ENCODE data around the gene SLC39A11. TPM values are rescaled to one million over a fixed set of nuclear protein-coding genes. Genes with fewer than 3 reads are reported as not detected.
"Not testable (repeated sequence)": the region's sequence is repeated elsewhere in the genome, so short reads cannot be mapped to it uniquely, and the experiment has no call there.

The SLC39A11 gene
- polyA plus RNA-seq, 3 donors = 16.6 to 27.9 (median 26.6) TPM

DNA sequence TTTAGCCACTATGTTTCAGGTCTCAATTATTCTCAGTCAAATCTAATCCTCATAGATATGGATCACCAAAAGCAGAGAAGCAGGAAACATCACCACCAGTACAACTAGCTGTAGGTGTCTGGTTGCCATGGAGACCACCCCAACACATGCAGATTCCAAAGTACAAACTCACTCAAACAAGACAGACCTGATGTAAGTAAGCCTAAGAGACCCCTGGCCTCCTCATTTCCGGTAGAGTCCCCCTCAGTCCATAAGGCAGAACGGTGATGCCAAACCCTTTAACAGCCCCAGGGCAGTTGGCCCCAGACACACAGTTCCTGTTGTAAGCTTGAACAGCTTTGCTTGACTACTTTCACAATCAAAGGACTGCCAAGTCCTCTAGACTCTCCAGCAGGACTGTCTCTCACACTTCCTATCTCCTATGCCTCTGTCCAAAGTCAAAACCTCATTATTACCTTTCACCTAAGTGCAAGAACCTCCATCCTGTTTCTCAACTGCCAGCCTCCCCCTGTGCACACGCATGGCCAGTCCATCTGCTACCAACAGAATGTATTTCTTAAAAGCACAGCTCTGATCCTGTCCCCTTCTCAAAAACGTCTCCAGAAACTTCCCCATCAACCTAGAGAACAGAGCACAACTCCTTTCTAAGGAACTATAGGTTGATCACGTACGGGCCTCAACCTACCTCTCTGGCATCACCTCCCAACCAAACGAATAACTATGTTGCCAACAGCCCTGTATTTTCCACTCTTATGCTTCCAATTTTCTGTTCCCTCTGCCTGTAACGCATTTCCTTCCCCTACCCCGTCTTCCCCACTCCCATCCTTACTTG, 23.9 kb downstream of the SLC39A11 start:
- peak overlapping the region in 1 of 2 donors; percentile 63 for H3K27ac ChIP-seq (ENCODE audit: low read depth in 1 of 2, low read length in 2 of 2)
- WGBS (ENCODE audit: insufficient coverage) = 52% methylated on average over 9 of the region's 9 CpGs
- TF ChIP-seq, protein P1, sequence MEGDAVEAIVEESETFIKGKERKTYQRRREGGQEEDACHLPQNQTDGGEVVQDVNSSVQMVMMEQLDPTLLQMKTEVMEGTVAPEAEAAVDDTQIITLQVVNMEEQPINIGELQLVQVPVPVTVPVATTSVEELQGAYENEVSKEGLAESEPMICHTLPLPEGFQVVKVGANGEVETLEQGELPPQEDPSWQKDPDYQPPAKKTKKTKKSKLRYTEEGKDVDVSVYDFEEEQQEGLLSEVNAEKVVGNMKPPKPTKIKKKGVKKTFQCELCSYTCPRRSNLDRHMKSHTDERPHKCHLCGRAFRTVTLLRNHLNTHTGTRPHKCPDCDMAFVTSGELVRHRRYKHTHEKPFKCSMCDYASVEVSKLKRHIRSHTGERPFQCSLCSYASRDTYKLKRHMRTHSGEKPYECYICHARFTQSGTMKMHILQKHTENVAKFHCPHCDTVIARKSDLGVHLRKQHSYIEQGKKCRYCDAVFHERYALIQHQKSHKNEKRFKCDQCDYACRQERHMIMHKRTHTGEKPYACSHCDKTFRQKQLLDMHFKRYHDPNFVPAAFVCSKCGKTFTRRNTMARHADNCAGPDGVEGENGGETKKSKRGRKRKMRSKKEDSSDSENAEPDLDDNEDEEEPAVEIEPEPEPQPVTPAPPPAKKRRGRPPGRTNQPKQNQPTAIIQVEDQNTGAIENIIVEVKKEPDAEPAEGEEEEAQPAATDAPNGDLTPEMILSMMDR (IDR thresholded peaks at IDR 0.05) = no peak
- H3K4me2 ChIP-seq (replicated peaks; ENCODE audit: extremely low read depth, low read length, poor library complexity, severe bottlenecking) = peak overlapping the region; percentile 20
- peaks cover 4 to 62% of the 10 kb centered on the region in 2 donors for H3K36me3 ChIP-seq (replicated peaks in 1 of 2; ENCODE audit: control insufficient read depth in 1 of 2, insufficient read depth in 2 of 2, low read length in 2 of 2)
- intact Hi-C loops (cut with micrococcal nuclease) = no loop called here
- H3K27ac Mint-ChIP-seq = peak overlapping the region; percentile 1 to 86 (median 78)
- H3K79me2 ChIP-seq (ENCODE audit: insufficient read depth, low read length) = peaks cover 89% of the 10 kb centered on the region
- H3K9ac ChIP-seq (ENCODE audit: insufficient read depth, low read length, poor library complexity, severe bottlenecking) = no peak overlapping the region
- no peak overlapping the region for H2AFZ ChIP-seq (ENCODE audit: insufficient read depth, low read depth, low read length, poor library complexity, severe bottlenecking)
- H3K4me1 ChIP-seq (ENCODE audit: control insufficient read depth in 1 of 2, insufficient read depth in 2 of 2, low read length in 2 of 2) = peaks cover 49 to 50% of the 10 kb centered on the region in 2 donors
- H4K20me1 ChIP-seq (ENCODE audit: insufficient read depth, low read length) = peaks cover 36% of the 10 kb centered on the region
- no peaks in the 10 kb centered on the region for H3K9me3 Mint-ChIP-seq
- H3K36me3 Mint-ChIP-seq = peaks cover 42 to 64% of the 10 kb centered on the region in 2 donors
- peak overlapping the region in 1 of 2 donors; percentile 32 for H3K4me3 Mint-ChIP-seq
- H3K27me3 ChIP-seq (ENCODE audit: control insufficient read depth in 2 of 2, insufficient read depth in 2 of 2, low read length in 2 of 2) = no peaks in the 10 kb centered on the region
- H3K9me3 ChIP-seq (replicated peaks in 1 of 2; ENCODE audit: control insufficient read depth in 1 of 2, insufficient read depth in 1 of 2, low read length in 2 of 2) = no peaks in the 10 kb centered on the region
- peaks cover 82% of the 10 kb centered on the region for H3K4me1 Mint-ChIP-seq
- DNase-seq = peak in 1 of 3 donors; percentile 24
- H3K4me3 ChIP-seq (replicated peaks in 1 of 3; ENCODE audit: low read depth in 2 of 3, low read length in 3 of 3) = no peak overlapping the region
- peaks cover 0 to 4% (median 0%) of the 10 kb centered on the region in 3 donors for H3K27me3 Mint-ChIP-seq (ENCODE audit: low read depth in 3 of 3)

DNA sequence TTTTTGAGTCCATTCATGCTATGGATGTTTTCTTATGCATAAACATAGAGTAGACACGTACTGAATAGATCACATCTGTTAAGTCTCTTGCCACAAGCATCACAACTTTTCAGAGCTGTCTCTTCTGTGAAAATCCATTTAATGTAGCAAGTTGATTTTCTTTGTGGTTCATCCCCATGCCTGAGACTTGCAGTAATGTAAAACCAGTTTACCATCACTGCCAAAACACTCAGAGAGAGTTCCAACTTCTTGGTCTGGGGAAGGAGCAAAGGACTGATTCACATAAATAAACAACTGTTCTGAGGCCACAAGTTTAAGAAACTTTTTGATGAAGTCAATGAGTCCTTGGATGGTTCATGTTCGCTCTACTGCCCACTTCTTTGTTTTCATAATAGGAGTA, 24.8 kb downstream of the SLC39A11 start:
- H3K27ac ChIP-seq (ENCODE audit: low read depth in 1 of 2, low read length in 2 of 2) = peak overlapping the region in 1 of 2 donors; percentile 63
- Mint-ChIP-seq H3K36me3 (peaks cover 38 to 57% of the 10 kb centered on the region in 2 donors), H3K4me1 (peaks cover 84% of the 10 kb centered on the region), H3K27ac (peak overlapping the region in 1 of 7 donors; percentile 85)
- no CpG with 5 or more reads among the region's 2 CpGs for whole genome bisulfite sequencing (ENCODE audit: insufficient coverage)
- H3K36me3 ChIP-seq (replicated peaks in 1 of 2; ENCODE audit: control insufficient read depth in 1 of 2, insufficient read depth in 2 of 2, low read length in 2 of 2) = peaks cover 4 to 53% of the 10 kb centered on the region in 2 donors
- H2AFZ ChIP-seq (ENCODE audit: insufficient read depth, low read depth, low read length, poor library complexity, severe bottlenecking); H3K4me3 ChIP-seq (replicated peaks in 1 of 3; ENCODE audit: low read depth in 2 of 3, low read length in 3 of 3); H3K27me3 ChIP-seq (ENCODE audit: control insufficient read depth in 2 of 2, insufficient read depth in 2 of 2, low read length in 2 of 2); DNase-seq; H3K27me3 Mint-ChIP-seq (ENCODE audit: low read depth in 3 of 3); H3K4me2 ChIP-seq (replicated peaks; ENCODE audit: extremely low read depth, low read length, poor library complexity, severe bottlenecking); intact Hi-C loops (cut with micrococcal nuclease); H3K9ac ChIP-seq (ENCODE audit: insufficient read depth, low read length, poor library complexity, severe bottlenecking); H3K4me3 Mint-ChIP-seq; H3K9me3 Mint-ChIP-seq; H3K9me3 ChIP-seq (replicated peaks in 1 of 2; ENCODE audit: control insufficient read depth in 1 of 2, insufficient read depth in 1 of 2, low read length in 2 of 2): not testable (repeated sequence)
- H3K79me2 ChIP-seq (ENCODE audit: insufficient read depth, low read length) = peaks cover 90% of the 10 kb centered on the region
- H4K20me1 ChIP-seq (ENCODE audit: insufficient read depth, low read length) = peaks cover 36% of the 10 kb centered on the region
- peaks cover 55 to 56% of the 10 kb centered on the region in 2 donors for H3K4me1 ChIP-seq (ENCODE audit: control insufficient read depth in 1 of 2, insufficient read depth in 2 of 2, low read length in 2 of 2)
